Measurements from ENCODE around the gene CD22. TPM values are rescaled to one million over a fixed set of nuclear protein-coding genes. Genes with fewer than 3 reads are reported as not detected.

CD22 gene
- total and polyA plus RNA-seq, 2 of the 13 experiments (the other 11 are each of a cell fraction or from before 2014, with no cell fraction given) = 0.71 to 1.7 TPM

- intact Hi-C loops (cut with micrococcal nuclease; ENCODE audit: unreplicated experiment) = no loop called here
- no peaks in the 10 kb centered on the region for H3K79me2 ChIP-seq (ENCODE audit: insufficient read depth, low read length)
- no peaks in the 10 kb centered on the region for H4K20me1 ChIP-seq (ENCODE audit: insufficient read depth, low read length)
- CTCF ChIA-PET (ENCODE audit: low intra/inter-chr PET ratio, low total read pairs) = no interaction called here
- DNase-seq (ENCODE audit: low spot score) (no peak), FAIRE-seq (no peak), ATAC-seq (no peak)
- H3K4me1 ChIP-seq (ENCODE audit: insufficient read depth, low read length) = peaks cover 42% of the 10 kb centered on the region
- H2AFZ ChIP-seq (ENCODE audit: low read length) = no peak overlapping the region
- H3K9ac ChIP-seq (ENCODE audit: insufficient read depth, low read depth, low read length) = no peak overlapping the region
- H3K4me2 ChIP-seq (ENCODE audit: low read depth, low read length) = no peak overlapping the region
- H3K9me3 ChIP-seq (ENCODE audit: low read length) = no peaks in the 10 kb centered on the region
- H3K27ac ChIP-seq (ENCODE audit: extremely low read length, insufficient read depth, low read length) = no peak overlapping the region
- TF ChIP-seq TGIF2 (CRISPR knock-in tag; IDR thresholded peaks at IDR 0.05) (no peak), ZNF841 (CRISPR knock-in tag; IDR thresholded peaks at IDR 0.05; ENCODE audit: borderline replicate concordance) (no peak), ZMYM4 (CRISPR knock-in tag; IDR thresholded peaks at IDR 0.05) (no peak), ZNF335 (CRISPR knock-in tag; IDR thresholded peaks at IDR 0.05) (no peak), ZNF432 (CRISPR knock-in tag; IDR thresholded peaks at IDR 0.05; ENCODE audit: borderline replicate concordance) (no peak), CBFB (CRISPR knock-in tag; IDR thresholded peaks at IDR 0.05) (no peak), MIER3 (CRISPR knock-in tag; IDR thresholded peaks at IDR 0.05; ENCODE audit: borderline replicate concordance) (no peak), TOPORS (CRISPR knock-in tag; IDR thresholded peaks at IDR 0.05) (no peak), MEIS1 (CRISPR knock-in tag; IDR thresholded peaks at IDR 0.05; ENCODE audit: borderline replicate concordance) (no peak), MXD1 (CRISPR knock-in tag; IDR thresholded peaks at IDR 0.05) (no peak), SALL2 (CRISPR knock-in tag; IDR thresholded peaks at IDR 0.05) (no peak), ZNF607 (CRISPR knock-in tag; IDR thresholded peaks at IDR 0.05; ENCODE audit: borderline replicate concordance) (no peak), POLR2A (IDR thresholded peaks at IDR 0.05; ENCODE audit: insufficient read depth in 1 of 2, low read depth in 2 of 2, low read length in 2 of 2) (no peak)
- TF ChIP-seq, protein P1, sequence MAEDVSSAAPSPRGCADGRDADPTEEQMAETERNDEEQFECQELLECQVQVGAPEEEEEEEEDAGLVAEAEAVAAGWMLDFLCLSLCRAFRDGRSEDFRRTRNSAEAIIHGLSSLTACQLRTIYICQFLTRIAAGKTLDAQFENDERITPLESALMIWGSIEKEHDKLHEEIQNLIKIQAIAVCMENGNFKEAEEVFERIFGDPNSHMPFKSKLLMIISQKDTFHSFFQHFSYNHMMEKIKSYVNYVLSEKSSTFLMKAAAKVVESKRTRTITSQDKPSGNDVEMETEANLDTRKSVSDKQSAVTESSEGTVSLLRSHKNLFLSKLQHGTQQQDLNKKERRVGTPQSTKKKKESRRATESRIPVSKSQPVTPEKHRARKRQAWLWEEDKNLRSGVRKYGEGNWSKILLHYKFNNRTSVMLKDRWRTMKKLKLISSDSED (CRISPR knock-in tag; IDR thresholded peaks at IDR 0.05) = no peak
- TF ChIP-seq, protein P2, sequence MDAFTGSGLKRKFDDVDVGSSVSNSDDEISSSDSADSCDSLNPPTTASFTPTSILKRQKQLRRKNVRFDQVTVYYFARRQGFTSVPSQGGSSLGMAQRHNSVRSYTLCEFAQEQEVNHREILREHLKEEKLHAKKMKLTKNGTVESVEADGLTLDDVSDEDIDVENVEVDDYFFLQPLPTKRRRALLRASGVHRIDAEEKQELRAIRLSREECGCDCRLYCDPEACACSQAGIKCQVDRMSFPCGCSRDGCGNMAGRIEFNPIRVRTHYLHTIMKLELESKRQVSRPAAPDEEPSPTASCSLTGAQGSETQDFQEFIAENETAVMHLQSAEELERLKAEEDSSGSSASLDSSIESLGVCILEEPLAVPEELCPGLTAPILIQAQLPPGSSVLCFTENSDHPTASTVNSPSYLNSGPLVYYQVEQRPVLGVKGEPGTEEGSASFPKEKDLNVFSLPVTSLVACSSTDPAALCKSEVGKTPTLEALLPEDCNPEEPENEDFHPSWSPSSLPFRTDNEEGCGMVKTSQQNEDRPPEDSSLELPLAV (CRISPR knock-in tag; conservative IDR thresholded peaks at IDR 0.05; ENCODE audit: low read depth) = no peak
- no TSS peak for BruUV-seq (replicated peaks)
- in situ Hi-C loops (cut with HindIII; ENCODE audit: extremely low pct_ligation_motif_present, low pct_unique_long_range_greater_than_20kb) = no loop called here
- no peak overlapping the region for H3K4me3 ChIP-seq (replicated peaks in 1 of 3; ENCODE audit: insufficient read depth in 1 of 3, low read depth in 2 of 3, low read length in 3 of 3)
- H3K27me3 ChIP-seq (ENCODE audit: control insufficient read depth in 1 of 2, insufficient read depth in 2 of 2, low read length in 2 of 2) = 0 out of 5 replicates have a peak, but pooled peaks cover 0 to 1% of the 10 kb centered on the region in 2 experiments
- POLR2A ChIA-PET = no interaction called here
- WGBS (ENCODE audit: low lambda C conversion rate) = 91% methylated on average over 6 of the region's 11 CpGs
- no peaks in the 10 kb centered on the region for H3K36me3 ChIP-seq (replicated peaks in 1 of 2; ENCODE audit: control insufficient read depth in 1 of 2, insufficient read depth in 2 of 2, low read length in 2 of 2)
These were observed 16.7 kb downstream of the CD22 start for GRCh38 chr19:35345671-35346111.

Measured in HepG2 (cell line).